Measurements from ENCODE around the gene MAPK4. TPM values are rescaled to one million over a fixed set of nuclear protein-coding genes. Genes with fewer than 3 reads are reported as not detected.

The MAPK4 gene
- total RNA-seq, 1 donor from 2014 or later: 16.3 TPM

- H3K27ac Mint-ChIP-seq: no peak overlapping the region
- H3K4me1 Mint-ChIP-seq (ENCODE audit: low read depth): no peaks in the 10 kb centered on the region
- no peaks in the 10 kb centered on the region for H3K36me3 Mint-ChIP-seq (ENCODE audit: insufficient read depth)
- DNase-seq (ENCODE audit: low spot score, unreplicated experiment): no peak
- no peaks in the 10 kb centered on the region for H3K9me3 Mint-ChIP-seq (ENCODE audit: low read depth)
- TF ChIP-seq CTCF (IDR thresholded peaks at IDR 0.05; ENCODE audit: unreplicated experiment): no peak
- H3K4me3 Mint-ChIP-seq (ENCODE audit: low read depth): no peak overlapping the region
- H3K27me3 Mint-ChIP-seq: no peaks in the 10 kb centered on the region
Measured at GRCh38 chr18:50647237-50647636, 87.3 kb downstream of the MAPK4 start.

GRCh38 chr18:50647792-50648191 is 87.9 kb downstream of the MAPK4 start:
- H3K4me3 Mint-ChIP-seq (ENCODE audit: low read depth): no peak overlapping the region
- no peak for TF ChIP-seq CTCF (IDR thresholded peaks at IDR 0.05; ENCODE audit: unreplicated experiment)
- H3K36me3 Mint-ChIP-seq (ENCODE audit: insufficient read depth): no peaks in the 10 kb centered on the region
- no peaks in the 10 kb centered on the region for H3K9me3 Mint-ChIP-seq (ENCODE audit: low read depth)
- no peak for DNase-seq (ENCODE audit: low spot score, unreplicated experiment)
- H3K27ac Mint-ChIP-seq: no peak overlapping the region
- no peaks in the 10 kb centered on the region for H3K4me1 Mint-ChIP-seq (ENCODE audit: low read depth)
- H3K27me3 Mint-ChIP-seq: no peaks in the 10 kb centered on the region

DNA sequence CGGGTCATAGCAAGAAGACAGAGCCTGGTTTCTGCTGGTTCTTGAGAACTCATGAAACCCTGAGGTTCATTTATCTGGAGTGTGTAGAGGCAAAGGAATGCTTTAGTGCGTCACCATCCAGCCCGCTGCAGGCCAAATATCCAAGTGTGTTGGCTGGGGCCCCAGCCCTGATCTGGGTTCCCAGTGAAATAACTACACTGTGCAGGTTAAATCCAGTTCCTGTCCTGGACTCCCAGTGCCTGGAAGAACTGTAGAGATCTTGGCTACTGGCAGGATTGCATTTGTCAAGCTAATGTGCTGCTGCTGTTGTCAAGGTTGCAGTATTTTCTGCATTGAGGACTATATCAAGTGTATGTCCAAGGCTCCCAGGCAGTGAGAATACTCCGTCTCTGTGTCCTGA is 89.9 kb downstream of the MAPK4 start:
- Mint-ChIP-seq H3K27ac (no peak overlapping the region), H3K36me3 (ENCODE audit: insufficient read depth) (no peaks in the 10 kb centered on the region), H3K27me3 (no peaks in the 10 kb centered on the region), H3K4me1 (ENCODE audit: low read depth) (peaks cover 7% of the 10 kb centered on the region), H3K9me3 (ENCODE audit: low read depth) (no peaks in the 10 kb centered on the region), H3K4me3 (ENCODE audit: low read depth) (no peak overlapping the region)
- DNase-seq (ENCODE audit: low spot score, unreplicated experiment): no peak
- TF ChIP-seq CTCF (IDR thresholded peaks at IDR 0.05; ENCODE audit: unreplicated experiment): no peak

DNA sequence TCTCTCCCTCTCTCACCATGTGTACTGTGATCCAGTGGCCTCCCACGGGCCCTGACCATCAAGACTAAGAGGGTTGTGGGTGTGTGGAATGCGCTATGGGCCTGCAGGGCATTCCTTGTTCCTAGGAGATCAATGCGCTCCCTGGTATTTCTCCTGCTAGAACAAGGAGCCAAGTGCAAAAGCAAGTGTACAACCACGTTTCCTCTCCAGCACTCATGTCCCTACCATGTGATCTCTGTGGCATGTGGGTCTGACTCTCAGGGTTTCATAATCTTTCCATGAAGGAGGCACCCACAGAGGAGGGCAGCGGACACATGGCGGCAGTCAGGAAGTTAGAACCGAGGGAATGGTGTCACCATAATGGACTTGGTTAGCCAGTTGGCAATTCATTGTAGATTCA is 91.4 kb downstream of the MAPK4 start:
- Mint-ChIP-seq H3K27ac (no peak overlapping the region), H3K36me3 (ENCODE audit: insufficient read depth) (no peaks in the 10 kb centered on the region), H3K4me3 (ENCODE audit: low read depth) (no peak overlapping the region), H3K27me3 (no peaks in the 10 kb centered on the region), H3K9me3 (ENCODE audit: low read depth) (no peaks in the 10 kb centered on the region), H3K4me1 (ENCODE audit: low read depth) (peaks cover 11% of the 10 kb centered on the region)
- no peak for DNase-seq (ENCODE audit: low spot score, unreplicated experiment)
- TF ChIP-seq CTCF (IDR thresholded peaks at IDR 0.05; ENCODE audit: unreplicated experiment): no peak

DNA sequence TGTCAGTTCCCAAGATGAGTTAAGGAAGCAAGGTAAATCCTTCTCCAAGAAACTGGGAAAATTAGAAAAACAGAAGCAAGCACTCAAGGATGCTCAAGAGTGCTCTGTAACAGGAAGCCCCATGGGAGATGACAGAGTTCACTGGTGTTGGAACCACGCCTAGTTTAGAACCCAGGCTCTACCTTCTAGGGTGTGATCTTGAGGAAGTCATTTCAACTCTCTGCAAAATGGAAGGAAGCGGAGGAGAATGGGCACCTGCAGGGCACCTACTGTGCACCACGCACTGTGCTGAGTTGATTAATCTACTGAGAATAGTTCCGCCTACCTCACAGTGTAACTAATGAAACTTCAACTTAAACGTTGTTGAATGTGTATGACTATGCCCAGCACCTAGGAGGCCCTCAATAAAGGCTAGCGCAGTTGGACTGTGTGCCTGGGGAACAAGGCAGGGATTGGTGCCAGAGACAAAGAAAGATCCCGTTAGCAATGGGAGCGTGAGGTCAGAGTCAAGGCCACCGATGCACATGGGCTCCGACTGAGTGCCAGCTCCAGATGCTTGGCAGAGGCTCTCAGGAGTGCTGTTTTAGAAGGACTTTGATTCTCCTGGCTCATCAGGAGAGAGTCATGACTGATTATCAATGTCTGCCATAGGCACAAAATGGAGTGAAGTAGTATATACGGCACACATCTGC is 93.7 kb downstream of the MAPK4 start:
- H3K9me3 Mint-ChIP-seq (ENCODE audit: low read depth): no peaks in the 10 kb centered on the region
- H3K27ac Mint-ChIP-seq: no peak overlapping the region
- TF ChIP-seq CTCF (IDR thresholded peaks at IDR 0.05; ENCODE audit: unreplicated experiment): no peak
- DNase-seq (ENCODE audit: low spot score, unreplicated experiment): no peak
- no peak overlapping the region for H3K4me3 Mint-ChIP-seq (ENCODE audit: low read depth)
- H3K36me3 Mint-ChIP-seq (ENCODE audit: insufficient read depth): no peaks in the 10 kb centered on the region
- H3K4me1 Mint-ChIP-seq (ENCODE audit: low read depth): peaks cover 11% of the 10 kb centered on the region
- H3K27me3 Mint-ChIP-seq: no peaks in the 10 kb centered on the region

All from progenitor cell of endocrine pancreas (in vitro differentiated cells).